Mesenchymal stem cell (in vitro differentiated cells and primary cell): ENCODE measurements around the gene HJURP.

Experiments
- DNase-seq: peaks from one replicate; pipeline ENCODE4 v3.0.0-alpha.2; 2013
- H2AFZ ChIP-seq: one replicate; pipeline ENCODE4 v1.6.1; 2013; ENCODE audit warnings: low read depth, mild to moderate bottlenecking, control low read depth, inconsistent platforms, low read length, moderate library complexity
- H2AK5ac ChIP-seq: 2 replicates; pipeline ENCODE4 v1.6.1; 2013; ENCODE audit warnings: low read length, moderate library complexity, mild to moderate bottlenecking, inconsistent platforms; ENCODE audit not compliant: severe bottlenecking
- H2BK120ac ChIP-seq: one replicate; pipeline ENCODE4 v1.6.1; 2013; ENCODE audit warnings: low read depth, mild to moderate bottlenecking, inconsistent platforms, low read length, moderate library complexity
- H2BK12ac ChIP-seq, 2 experiments: one replicate each; pipeline ENCODE4 v1.6.1; 2013; ENCODE audit warnings: inconsistent platforms in 2 of 2, low read length in 2 of 2, mild to moderate bottlenecking in 2 of 2, moderate library complexity in 2 of 2, control low read depth in 1 of 2
- H2BK15ac ChIP-seq: one replicate; pipeline ENCODE4 v1.6.1; 2013; ENCODE audit warnings: mild to moderate bottlenecking, low read depth, inconsistent platforms; ENCODE audit not compliant: poor library complexity, severe bottlenecking
- H2BK5ac ChIP-seq: 2 replicates; pipeline ENCODE4 v1.6.1; 2013; ENCODE audit warnings: low read depth, mild to moderate bottlenecking, low read length, control low read depth, inconsistent platforms; ENCODE audit not compliant: poor library complexity, severe bottlenecking
- H3K14ac ChIP-seq, 2 experiments: one replicate each; pipeline ENCODE4 v1.6.1; 2013; ENCODE audit warnings: inconsistent platforms in 2 of 2, low read length in 2 of 2, control low read depth in 1 of 2, mild to moderate bottlenecking in 1 of 2, moderate library complexity in 1 of 2
- H3K18ac ChIP-seq, 2 experiments: one replicate each; pipeline ENCODE4 v1.6.1; 2013; ENCODE audit warnings: inconsistent platforms in 2 of 2, low read length in 2 of 2, control low read depth in 1 of 2, low read depth in 1 of 2, mild to moderate bottlenecking in 1 of 2
- H3K23ac ChIP-seq, 2 experiments: one replicate each; pipeline ENCODE4 v1.6.1; 2013; ENCODE audit warnings: inconsistent platforms in 2 of 2, low read length in 2 of 2, mild to moderate bottlenecking in 2 of 2, moderate library complexity in 2 of 2, control low read depth in 1 of 2
- H3K27ac ChIP-seq: 2 replicates; pipeline ENCODE4 v1.5.1; 2013; ENCODE audit warnings: mild to moderate bottlenecking, moderate library complexity, low read length, control low read depth, inconsistent platforms; ENCODE audit not compliant: poor library complexity, severe bottlenecking
- H3K27me3 ChIP-seq, 2 experiments: 2 replicates each; pipeline versions ENCODE4 v1.6.1 to v1.7.0; 2013; ENCODE audit warnings: low read length in 2 of 2, mild to moderate bottlenecking in 2 of 2, moderate library complexity in 2 of 2, control low read depth in 1 of 2, inconsistent platforms in 1 of 2; ENCODE audit not compliant: control insufficient read depth in 1 of 2, insufficient read depth in 1 of 2
- H3K36me3 ChIP-seq, 2 experiments: 2 replicates each; pipeline versions ENCODE4 v1.6.1 to v1.7.0; 2013; ENCODE audit warnings: low read length in 2 of 2, control low read depth in 1 of 2, inconsistent platforms in 1 of 2, low read depth in 1 of 2, mild to moderate bottlenecking in 1 of 2; ENCODE audit not compliant: insufficient read depth in 2 of 2, control insufficient read depth in 1 of 2
- H3K4ac ChIP-seq, 2 experiments: one replicate each; pipeline ENCODE4 v1.6.1; 2013; ENCODE audit warnings: inconsistent platforms in 2 of 2, low read length in 2 of 2, mild to moderate bottlenecking in 2 of 2, moderate library complexity in 2 of 2, control low read depth in 1 of 2, low read depth in 1 of 2
- H3K4me1 ChIP-seq: 2 replicates; pipeline ENCODE4 v1.6.1; 2013; ENCODE audit warnings: low read depth, low read length, control low read depth; ENCODE audit not compliant: control insufficient read depth, insufficient read depth
- H3K4me2 ChIP-seq: 2 replicates; pipeline ENCODE4 v1.6.1; 2013; ENCODE audit warnings: low read length, mild to moderate bottlenecking, inconsistent platforms; ENCODE audit not compliant: poor library complexity, severe bottlenecking
- H3K4me3 ChIP-seq, 2 experiments: 2 replicates each; pipeline versions ENCODE4 v1.5.1 to v1.7.0; 2013; ENCODE audit warnings: low read length in 2 of 2, mild to moderate bottlenecking in 2 of 2, control low read depth in 1 of 2, low read depth in 1 of 2; ENCODE audit not compliant: insufficient read depth in 1 of 2
- H3K79me1 ChIP-seq: replicated peaks from 2 replicates; pipeline ENCODE4 v1.6.1; 2013; ENCODE audit warnings: mild to moderate bottlenecking, control low read depth, low read length, inconsistent platforms; ENCODE audit not compliant: poor library complexity, severe bottlenecking
- H3K9ac ChIP-seq: 2 replicates; pipeline ENCODE4 v1.7.0; 2013; ENCODE audit warnings: mild to moderate bottlenecking, low read length, moderate library complexity
- H3K9me3 ChIP-seq: 2 replicates; pipeline ENCODE4 v1.7.0; 2013; ENCODE audit warnings: mild to moderate bottlenecking, low read length; ENCODE audit not compliant: control insufficient read depth
- H4K8ac ChIP-seq: one replicate; pipeline ENCODE4 v1.6.1; 2013; ENCODE audit warnings: inconsistent platforms, mild to moderate bottlenecking, low read length, moderate library complexity
- H4K91ac ChIP-seq: one replicate; pipeline ENCODE4 v1.6.1; 2013; ENCODE audit warnings: mild to moderate bottlenecking, low read length, inconsistent platforms
- WGBS: methylation state at CpG from one replicate; pipeline ENCODE4 v1.1.7; 2013; ENCODE audit warnings: mixed read lengths; 5-methylcytosine and 5-hydroxymethylcytosine counted together

HJURP gene

DNA sequence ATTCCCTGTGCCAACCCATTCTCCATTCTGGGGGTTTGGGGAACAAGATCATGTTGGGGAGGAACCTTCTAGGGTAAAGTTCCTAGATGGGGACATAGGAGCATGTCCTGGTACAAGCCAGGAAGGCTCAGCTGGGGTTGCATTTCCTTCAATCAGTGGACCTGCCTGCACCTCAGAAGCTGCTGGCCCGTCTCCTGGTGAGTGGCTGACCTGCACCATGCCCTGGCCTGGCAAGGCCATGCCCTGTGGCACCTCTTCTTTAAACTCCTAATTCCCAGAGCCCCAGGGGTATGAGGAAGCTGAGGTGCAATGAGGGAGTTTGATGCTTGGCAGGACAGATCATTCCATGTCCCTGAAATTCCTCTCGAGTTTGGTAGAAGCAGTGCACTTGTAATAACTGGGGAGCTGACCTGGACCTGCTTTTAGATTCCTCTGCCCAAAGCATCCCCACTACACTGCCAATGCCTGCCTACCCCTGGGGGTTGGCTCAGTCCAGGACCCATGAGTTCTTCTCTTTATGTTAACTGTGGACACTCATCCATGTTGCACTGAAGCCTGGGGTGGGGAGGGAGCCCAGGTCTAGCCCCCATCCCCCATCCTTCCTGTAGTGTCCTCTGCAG, 50.9 kb downstream of the HJURP start:
- no peak overlapping the region for H2AFZ ChIP-seq
- H3K9ac ChIP-seq: no peak overlapping the region
- no peak overlapping the region for H2BK15ac ChIP-seq
- no peak overlapping the region for H2BK12ac ChIP-seq
- no peaks in the 10 kb centered on the region for H3K4me1 ChIP-seq
- H3K4me2 ChIP-seq: no peak overlapping the region
- no peak for DNase-seq
- H3K4me3 ChIP-seq: no peak overlapping the region
- H3K23ac ChIP-seq: no peak overlapping the region
- no peak overlapping the region for H3K18ac ChIP-seq
- no peak overlapping the region for H3K14ac ChIP-seq
- H3K36me3 ChIP-seq: no peaks in the 10 kb centered on the region
- no peak overlapping the region for H2BK120ac ChIP-seq
- H2BK5ac ChIP-seq: no peak overlapping the region
- H4K91ac ChIP-seq: no peak overlapping the region
- H2AK5ac ChIP-seq: no peak overlapping the region
- no peak overlapping the region for H4K8ac ChIP-seq
- H3K4ac ChIP-seq: no peak overlapping the region
- no peaks in the 10 kb centered on the region for H3K9me3 ChIP-seq
- WGBS: 37% methylated on average over 2 of the region's 2 CpGs
- no peak overlapping the region for H3K27ac ChIP-seq
- H3K27me3 ChIP-seq: peaks cover 43 to 59% of the 10 kb centered on the region in 2 experiments
- no peaks in the 10 kb centered on the region for H3K79me1 ChIP-seq

- Histone ChIP-seq H2BK15ac (no peak overlapping the region), H3K4me2 (no peak overlapping the region), H3K9ac (no peak overlapping the region), H3K23ac (no peak overlapping the region), H3K79me1 (no peaks in the 10 kb centered on the region), H3K27ac (no peak overlapping the region), H2AFZ (no peak overlapping the region), H4K91ac (no peak overlapping the region), H3K36me3 (no peaks in the 10 kb centered on the region), H3K4me1 (no peaks in the 10 kb centered on the region), H2BK12ac (no peak overlapping the region), H2BK5ac (no peak overlapping the region), H3K18ac (no peak overlapping the region), H2BK120ac (no peak overlapping the region), H3K4me3 (no peak overlapping the region), H2AK5ac (no peak overlapping the region), H3K9me3 (no peaks in the 10 kb centered on the region), H3K4ac (no peak overlapping the region), H4K8ac (no peak overlapping the region), H3K27me3 (peaks cover 33 to 51% of the 10 kb centered on the region in 2 experiments), H3K14ac (no peak overlapping the region)
- WGBS: 27% methylated on average over 2 of the region's 3 CpGs
- no peak for DNase-seq
Observed at GRCh38 chr2:233802132-233802815, 52.1 kb downstream of the HJURP start.

DNA sequence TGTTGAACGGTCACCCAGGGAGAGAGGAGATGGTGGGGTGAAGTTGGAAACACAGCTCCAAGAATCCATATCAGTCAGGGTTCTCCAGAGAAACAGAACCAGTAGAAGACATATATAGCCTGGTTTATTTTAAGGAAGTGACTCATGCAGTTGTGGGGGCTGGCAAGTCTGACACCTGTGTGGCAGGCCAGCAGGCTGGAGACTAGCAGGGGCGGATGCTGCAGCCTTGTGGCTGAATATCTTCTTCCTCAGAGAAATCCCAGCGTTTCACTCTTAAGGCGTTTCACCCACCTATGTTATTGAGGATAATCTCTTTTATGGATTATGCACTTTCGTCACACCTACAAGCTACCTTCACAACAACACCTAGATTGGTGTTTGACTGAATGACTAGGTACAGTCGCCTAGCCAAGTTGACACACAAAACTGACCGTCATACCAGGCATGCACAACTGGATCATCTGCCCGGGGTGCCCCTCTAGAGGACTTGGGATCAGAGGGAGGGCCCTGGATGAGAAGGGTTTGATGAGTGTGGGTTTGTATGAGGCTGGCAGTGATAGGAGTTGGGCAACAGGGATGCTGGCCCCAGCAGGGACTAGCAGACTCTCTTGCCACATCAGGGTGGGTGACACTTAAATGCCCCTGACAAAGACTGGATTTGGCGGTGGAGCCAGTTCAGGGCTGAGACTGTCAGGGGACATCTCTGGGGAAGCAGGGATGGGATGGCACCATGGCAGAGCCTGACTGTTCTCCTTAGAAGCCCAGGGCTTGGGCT, 52.8 kb downstream of the HJURP start:
- H3K4me3 ChIP-seq: no peak overlapping the region
- no peak for DNase-seq
- no peaks in the 10 kb centered on the region for H3K4me1 ChIP-seq
- 80% methylated on average over 8 of the region's 9 CpGs for WGBS
- H3K23ac ChIP-seq: no peak overlapping the region
- H4K8ac ChIP-seq: no peak overlapping the region
- H2BK15ac ChIP-seq: no peak overlapping the region
- no peak overlapping the region for H3K18ac ChIP-seq
- H3K27ac ChIP-seq: no peak overlapping the region
- H3K36me3 ChIP-seq: no peaks in the 10 kb centered on the region
- H3K4me2 ChIP-seq: no peak overlapping the region
- H2BK5ac ChIP-seq: no peak overlapping the region
- no peak overlapping the region for H3K14ac ChIP-seq
- H2BK12ac ChIP-seq: no peak overlapping the region
- no peak overlapping the region for H2BK120ac ChIP-seq
- H3K9ac ChIP-seq: no peak overlapping the region
- no peaks in the 10 kb centered on the region for H3K9me3 ChIP-seq
- no peak overlapping the region for H4K91ac ChIP-seq
- peaks cover 33 to 50% of the 10 kb centered on the region in 2 experiments for H3K27me3 ChIP-seq
- H2AFZ ChIP-seq: no peak overlapping the region
- no peak overlapping the region for H2AK5ac ChIP-seq
- H3K4ac ChIP-seq: no peak overlapping the region
- H3K79me1 ChIP-seq: no peaks in the 10 kb centered on the region

- no peak overlapping the region for H2BK12ac ChIP-seq
- H3K4ac ChIP-seq: no peak overlapping the region
- H2AFZ ChIP-seq: no peak overlapping the region
- no peak overlapping the region for H2BK5ac ChIP-seq
- H3K36me3 ChIP-seq: no peaks in the 10 kb centered on the region
- no peak overlapping the region for H4K8ac ChIP-seq
- H3K9ac ChIP-seq: no peak overlapping the region
- 75% methylated on average over 7 of the region's 7 CpGs for WGBS
- no peak overlapping the region for H3K4me2 ChIP-seq
- H3K27ac ChIP-seq: no peak overlapping the region
- peaks cover 27 to 50% of the 10 kb centered on the region in 2 experiments for H3K27me3 ChIP-seq
- H2BK120ac ChIP-seq: no peak overlapping the region
- H2BK15ac ChIP-seq: no peak overlapping the region
- H3K9me3 ChIP-seq: no peaks in the 10 kb centered on the region
- H2AK5ac ChIP-seq: no peak overlapping the region
- H3K4me3 ChIP-seq: no peak overlapping the region
- no peaks in the 10 kb centered on the region for H3K79me1 ChIP-seq
- no peak overlapping the region for H4K91ac ChIP-seq
- no peak for DNase-seq
- no peak overlapping the region for H3K14ac ChIP-seq
- H3K23ac ChIP-seq: no peak overlapping the region
- H3K18ac ChIP-seq: no peak overlapping the region
- peaks cover 1% of the 10 kb centered on the region for H3K4me1 ChIP-seq
Observed at GRCh38 chr2:233800208-233800607, 54.1 kb downstream of the HJURP start.
